NCI-H1694 (cell line): ENCODE results near the gene HMCES.

Experiments used
- DNase-seq: peaks from one replicate; lab custom pipeline; 2025; lab: John Stamatoyannopoulos, UW

HMCES gene

GRCh38 chr3:129278439-129278965 is at the start of gene HMCES:
Gene HMCES (plus strand): TSS chr3:129278870. CDS start chr3:129279733, 863 bp downstream.
- DNase-seq: peak; percentile 74

- no peak for DNase-seq
These were observed 49.6 kb upstream of the HMCES start for GRCh38 chr3:129228891-129229585.

- DNase-seq: no peak
These were observed 48.2 kb upstream of the HMCES start for GRCh38 chr3:129230311-129231019.

GRCh38 chr3:129231331-129232119 is 47.1 kb upstream of the HMCES start:
- DNase-seq: no peak

GRCh38 chr3:129233538-129233937 is 45.1 kb upstream of the HMCES start:
- no peak for DNase-seq

- no peak for DNase-seq
These were observed 44.2 kb upstream of the HMCES start for GRCh38 chr3:129234441-129234840.

GRCh38 chr3:129235344-129235917 is 43.2 kb upstream of the HMCES start:
- DNase-seq: no peak

- DNase-seq: no peak
These were observed 39.5 kb upstream of the HMCES start for GRCh38 chr3:129238945-129239705.

- DNase-seq: no peak
These were observed 38.7 kb upstream of the HMCES start for GRCh38 chr3:129239991-129240390.

- no peak for DNase-seq
These were observed 38.2 kb upstream of the HMCES start for GRCh38 chr3:129240436-129240835.

- DNase-seq: no peak
These were observed 33.5 kb upstream of the HMCES start for GRCh38 chr3:129245141-129245540.

- peak; percentile 83 for DNase-seq
These were observed 32.9 kb upstream of the HMCES start for GRCh38 chr3:129245641-129246306.

GRCh38 chr3:129246636-129247035 is 32.0 kb upstream of the HMCES start:
- no peak for DNase-seq

- DNase-seq: no peak
These were observed 30.2 kb upstream of the HMCES start for GRCh38 chr3:129248286-129248979.

- peak; percentile 83 for DNase-seq
These were observed 29.2 kb upstream of the HMCES start, which contains the start of gene COPG1 for GRCh38 chr3:129249284-129250065. Gene COPG1 (plus strand): TSS chr3:129249606. CDS start chr3:129249710, 104 bp downstream.

- DNase-seq: no peak
These were observed 25.9 kb upstream of the HMCES start for GRCh38 chr3:129252748-129253147.

GRCh38 chr3:129254536-129255230 is 24.0 kb upstream of the HMCES start:
- DNase-seq: no peak

GRCh38 chr3:129256270-129256669 is 22.4 kb upstream of the HMCES start:
- DNase-seq: no peak

GRCh38 chr3:129257609-129258008 is 21.1 kb upstream of the HMCES start:
- no peak for DNase-seq
